IPS DF 6.9 (cell line): ENCODE data around the gene NGF.

ENCODE experiments used
- DNase-seq: peaks from one replicate; pipeline ENCODE4 v3.0.0-alpha.2; 2013; ENCODE audit warnings: low read depth, low spot score
- H3K27ac ChIP-seq: one replicate; pipeline ENCODE4 v1.5.1; 2013; ENCODE audit warnings: low read length, control low read depth
- H3K27me3 ChIP-seq: 2 replicates; pipeline ENCODE4 v1.6.1; 2013; ENCODE audit warnings: mild to moderate bottlenecking, low read length; ENCODE audit not compliant: control insufficient read depth, insufficient read depth
- H3K36me3 ChIP-seq: 2 replicates; pipeline ENCODE4 v1.6.1; 2013; ENCODE audit warnings: low read length; ENCODE audit not compliant: control insufficient read depth, insufficient read depth
- H3K4me1 ChIP-seq: 2 replicates; pipeline ENCODE4 v1.6.1; 2013; ENCODE audit warnings: low read length; ENCODE audit not compliant: control insufficient read depth, insufficient read depth
- H3K4me3 ChIP-seq: 2 replicates; pipeline ENCODE4 v1.5.1; 2013; ENCODE audit warnings: mild to moderate bottlenecking, low read length
- H3K9me3 ChIP-seq: 2 replicates; pipeline ENCODE4 v1.6.1; 2013; ENCODE audit warnings: low read length, inconsistent platforms; ENCODE audit not compliant: control insufficient read depth, insufficient read depth
- WGBS: extraction: QIAGEN DNeasy Blood & Tissue Kit; methylation state at CpG from one replicate; pipeline ENCODE4 v1.1.7; 2013; ENCODE audit warnings: mixed read lengths, missing lambda C conversion rate; ENCODE audit not compliant: insufficient read length, insufficient coverage; 5-methylcytosine and 5-hydroxymethylcytosine counted together

NGF gene

GRCh38 chr1:115283249-115283648, 54.8 kb downstream of the NGF start:
- WGBS: no CpG with 5 or more reads among the region's 13 CpGs
- DNase-seq: no peak
- Histone ChIP-seq H3K27ac (no peak overlapping the region), H3K36me3 (no peaks in the 10 kb centered on the region), H3K4me1 (no peaks in the 10 kb centered on the region), H3K27me3 (no peaks in the 10 kb centered on the region), H3K4me3 (no peak overlapping the region), H3K9me3 (no peaks in the 10 kb centered on the region)

DNA sequence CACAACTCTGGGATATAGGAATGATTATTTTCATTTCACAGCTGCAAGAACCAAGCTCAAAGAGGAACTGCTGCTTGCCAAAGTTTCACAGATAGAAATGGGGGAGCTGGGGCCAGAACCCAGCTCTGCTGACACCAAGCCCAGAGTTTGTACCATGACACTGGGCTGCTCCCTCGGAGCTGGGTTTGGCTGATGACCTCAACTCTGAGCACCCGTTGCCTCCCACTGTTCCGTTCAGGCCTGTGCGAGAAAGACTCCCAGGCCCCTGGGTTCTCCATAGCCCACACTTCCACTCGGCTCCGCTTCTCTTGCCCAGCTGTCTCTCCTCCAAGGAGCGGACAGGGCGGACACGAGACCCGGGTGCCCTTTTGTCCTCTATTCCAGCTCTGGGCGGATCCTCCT, 55.2 kb downstream of the NGF start:
- DNase-seq: no peak
- H3K27me3 ChIP-seq: no peaks in the 10 kb centered on the region
- no peaks in the 10 kb centered on the region for H3K4me1 ChIP-seq
- no peaks in the 10 kb centered on the region for H3K36me3 ChIP-seq
- H3K9me3 ChIP-seq: no peaks in the 10 kb centered on the region
- no peak overlapping the region for H3K4me3 ChIP-seq
- no CpG with 5 or more reads among the region's 11 CpGs for WGBS
- no peak overlapping the region for H3K27ac ChIP-seq

DNA sequence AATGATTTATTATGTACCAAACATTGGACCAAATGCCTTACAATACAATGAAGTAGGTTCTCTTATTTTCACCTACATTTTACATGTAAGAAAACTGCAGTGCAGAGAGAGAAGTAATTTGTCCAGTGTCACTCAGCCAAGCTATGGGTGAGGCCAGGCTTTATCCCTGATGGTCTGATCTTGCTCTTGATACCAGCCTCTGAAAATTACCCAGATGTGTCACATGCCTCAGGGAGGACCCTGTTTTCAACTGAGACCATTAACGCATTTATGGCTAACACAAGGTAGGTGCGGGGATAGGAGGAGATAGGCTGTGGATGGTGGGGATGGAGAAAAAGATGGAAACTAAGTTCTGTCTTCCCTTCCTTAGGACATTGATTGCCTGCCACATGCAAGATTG, 56.9 kb downstream of the NGF start:
- Histone ChIP-seq H3K4me3 (no peak overlapping the region), H3K9me3 (no peaks in the 10 kb centered on the region), H3K27ac (no peak overlapping the region), H3K4me1 (no peaks in the 10 kb centered on the region), H3K27me3 (no peaks in the 10 kb centered on the region), H3K36me3 (no peaks in the 10 kb centered on the region)
- no peak for DNase-seq
- WGBS: no CpG with 5 or more reads among the region's 2 CpGs

GRCh38 chr1:115280064-115280463, 58.0 kb downstream of the NGF start:
- no CpG with 5 or more reads among the region's 8 CpGs for WGBS
- Histone ChIP-seq H3K27ac (no peak overlapping the region), H3K36me3 (no peaks in the 10 kb centered on the region), H3K27me3 (no peaks in the 10 kb centered on the region), H3K9me3 (no peaks in the 10 kb centered on the region), H3K4me1 (no peaks in the 10 kb centered on the region), H3K4me3 (no peak overlapping the region)
- DNase-seq: no peak

GRCh38 chr1:115278211-115278610, 59.8 kb downstream of the NGF start:
- Histone ChIP-seq H3K4me1 (no peaks in the 10 kb centered on the region), H3K36me3 (no peaks in the 10 kb centered on the region), H3K27me3 (no peaks in the 10 kb centered on the region), H3K9me3 (no peaks in the 10 kb centered on the region), H3K4me3 (no peak overlapping the region), H3K27ac (no peak overlapping the region)
- DNase-seq: no peak
- no CpG with 5 or more reads among the region's 3 CpGs for WGBS

DNA sequence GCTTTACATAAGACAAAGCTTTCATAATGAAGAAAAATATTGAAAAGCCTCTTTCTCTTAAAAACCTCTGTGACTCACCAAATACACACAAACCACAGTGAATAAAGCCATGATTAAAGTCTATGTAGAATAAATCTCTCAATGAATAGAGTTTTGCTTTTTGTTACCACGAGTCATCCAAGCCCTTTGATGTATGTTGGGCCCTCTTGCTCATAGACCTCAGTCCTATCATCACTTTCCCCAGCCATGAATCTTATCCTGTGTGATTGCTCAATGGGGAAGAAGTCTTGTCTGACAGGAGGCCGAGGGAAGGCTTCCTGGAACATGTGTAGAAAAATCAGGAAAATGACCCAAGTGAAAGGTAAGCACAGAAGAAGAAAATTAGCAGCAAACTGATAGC, 60.8 kb downstream of the NGF start:
- WGBS: no CpG with 5 or more reads among the region's 2 CpGs
- Histone ChIP-seq H3K4me3 (no peak overlapping the region), H3K4me1 (no peaks in the 10 kb centered on the region), H3K36me3 (no peaks in the 10 kb centered on the region), H3K27ac (no peak overlapping the region), H3K27me3 (no peaks in the 10 kb centered on the region), H3K9me3 (no peaks in the 10 kb centered on the region)
- DNase-seq: no peak

GRCh38 chr1:115275216-115275615, 62.8 kb downstream of the NGF start:
- H3K9me3 ChIP-seq: no peaks in the 10 kb centered on the region
- no peaks in the 10 kb centered on the region for H3K36me3 ChIP-seq
- no peak overlapping the region for H3K27ac ChIP-seq
- H3K27me3 ChIP-seq: no peaks in the 10 kb centered on the region
- DNase-seq: no peak
- H3K4me3 ChIP-seq: no peak overlapping the region
- H3K4me1 ChIP-seq: no peaks in the 10 kb centered on the region

DNA sequence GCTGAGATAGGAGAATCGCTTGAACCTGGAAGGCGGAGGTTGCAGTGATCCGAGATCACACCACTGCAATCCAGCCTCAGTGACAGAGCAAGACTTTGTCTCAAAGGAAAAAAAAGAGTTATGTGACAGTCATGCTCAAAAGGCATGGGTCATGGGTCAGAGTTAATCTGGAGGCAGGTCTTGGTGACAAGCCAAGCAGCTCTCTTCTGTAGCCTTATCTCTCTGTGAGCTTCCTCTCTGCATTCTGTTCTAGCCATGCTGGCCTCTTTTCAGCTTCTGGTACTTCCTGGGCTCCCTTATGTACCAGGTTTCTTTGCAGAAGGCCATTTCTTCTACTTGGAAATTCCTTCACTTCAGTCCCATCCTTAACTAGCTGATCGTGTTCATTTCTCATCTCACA, 63.6 kb downstream of the NGF start:
- no peak overlapping the region for H3K4me3 ChIP-seq
- H3K36me3 ChIP-seq: no peaks in the 10 kb centered on the region
- WGBS: no CpG with 5 or more reads among the region's 4 CpGs
- H3K4me1 ChIP-seq: no peaks in the 10 kb centered on the region
- no peaks in the 10 kb centered on the region for H3K9me3 ChIP-seq
- DNase-seq: no peak
- no peaks in the 10 kb centered on the region for H3K27me3 ChIP-seq
- H3K27ac ChIP-seq: no peak overlapping the region

- no CpG with 5 or more reads among the region's 10 CpGs for WGBS
- H3K27me3 ChIP-seq: no peaks in the 10 kb centered on the region
- no peaks in the 10 kb centered on the region for H3K4me1 ChIP-seq
- no peaks in the 10 kb centered on the region for H3K36me3 ChIP-seq
- H3K9me3 ChIP-seq: no peaks in the 10 kb centered on the region
- H3K27ac ChIP-seq: no peak overlapping the region
- H3K4me3 ChIP-seq: no peak overlapping the region
- no peak for DNase-seq
Observed at GRCh38 chr1:115266729-115267421, 71.2 kb downstream of the NGF start.

DNA sequence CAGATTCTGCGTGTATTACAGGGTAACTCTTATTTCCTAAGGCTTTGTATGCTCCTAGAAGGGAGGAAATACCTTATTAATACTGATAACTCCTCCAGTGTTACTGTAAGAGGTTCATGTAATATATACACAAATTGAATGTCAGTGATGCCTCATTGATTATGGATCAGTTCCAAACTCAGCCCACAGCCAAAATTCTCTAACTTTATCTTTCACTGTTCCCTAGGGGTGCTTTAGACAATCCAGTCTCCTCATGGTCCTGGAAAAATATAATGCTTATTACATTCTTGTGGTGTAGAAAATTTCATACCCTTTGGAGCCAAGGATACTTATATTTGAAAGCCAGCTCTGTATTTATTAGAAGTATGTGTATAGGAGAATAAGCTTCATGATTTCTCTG, 73.0 kb downstream of the NGF start:
- no CpG with 5 or more reads among the region's 1 CpG for WGBS
- no peak for DNase-seq
- H3K27me3 ChIP-seq: no peaks in the 10 kb centered on the region
- no peak overlapping the region for H3K27ac ChIP-seq
- H3K4me3 ChIP-seq: no peak overlapping the region
- no peaks in the 10 kb centered on the region for H3K9me3 ChIP-seq
- H3K36me3 ChIP-seq: no peaks in the 10 kb centered on the region
- H3K4me1 ChIP-seq: no peaks in the 10 kb centered on the region

- WGBS: no CpG with 5 or more reads among the region's 4 CpGs
- Histone ChIP-seq H3K4me3 (no peak overlapping the region), H3K27me3 (no peaks in the 10 kb centered on the region), H3K36me3 (no peaks in the 10 kb centered on the region), H3K9me3 (no peaks in the 10 kb centered on the region; the same call in 1 of the 2 replicates), H3K27ac (no peak overlapping the region), H3K4me1 (no peaks in the 10 kb centered on the region)
- DNase-seq: no peak
Observed at GRCh38 chr1:115262886-115263285, 75.2 kb downstream of the NGF start.
